ENCODE measurements around the gene SGCA. TPM values are rescaled to one million over a fixed set of nuclear protein-coding genes. Genes with fewer than 3 reads are reported as not detected.

SGCA gene
- total RNA-seq, 1 donor from 2014 or later: 0.30 TPM

DNA sequence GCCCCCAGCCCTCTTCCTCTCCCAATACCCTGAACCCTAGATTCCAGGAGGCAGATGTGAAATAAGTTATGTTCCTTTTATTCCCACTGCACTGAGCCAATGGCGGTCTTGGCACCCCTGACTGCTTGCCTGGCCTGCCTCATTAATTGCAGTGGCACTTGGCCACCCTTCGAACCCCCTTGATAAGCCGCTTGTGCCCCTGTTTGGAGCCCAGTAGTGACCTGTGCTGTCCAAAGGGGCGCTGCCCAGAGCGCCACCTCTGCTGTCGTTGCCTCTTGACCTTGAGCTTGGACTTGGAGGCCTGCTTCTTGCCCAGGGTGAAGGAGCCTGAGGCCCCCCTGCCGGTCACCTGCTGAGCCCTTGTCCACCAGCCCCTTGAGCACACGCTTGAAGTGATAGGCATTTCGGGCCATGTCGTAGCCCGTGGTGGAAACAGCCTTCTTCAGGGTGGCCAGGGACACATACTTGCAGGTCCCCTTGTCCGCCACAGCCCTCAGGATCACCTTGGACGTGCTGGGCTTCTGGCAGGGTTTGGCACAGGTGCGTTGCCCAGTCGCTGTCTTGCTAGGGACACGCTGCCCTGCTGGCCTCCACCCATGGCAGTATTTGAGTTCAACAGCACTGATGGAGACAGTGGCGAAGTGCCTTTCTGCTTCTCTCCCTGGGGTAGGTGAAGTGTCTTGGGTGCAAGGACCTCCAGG lies 5.7 kb downstream of the SGCA start:
- H3K4me3 Mint-ChIP-seq: no peak overlapping the region
- peaks cover 3% of the 10 kb centered on the region for H3K27me3 Mint-ChIP-seq
- no peaks in the 10 kb centered on the region for H3K9me3 Mint-ChIP-seq
- peaks cover 12% of the 10 kb centered on the region for H3K4me1 Mint-ChIP-seq
- H3K36me3 Mint-ChIP-seq (ENCODE audit: low read depth): no peaks in the 10 kb centered on the region
- intact Hi-C loops (cut with micrococcal nuclease): no loop called here
- H3K27ac Mint-ChIP-seq: no peak overlapping the region
- no peak for DNase-seq

- intact Hi-C loops (cut with micrococcal nuclease): no loop called here
- Mint-ChIP-seq H3K4me3 (no peak overlapping the region), H3K27ac (no peak overlapping the region), H3K9me3 (no peaks in the 10 kb centered on the region), H3K36me3 (ENCODE audit: low read depth) (no peaks in the 10 kb centered on the region), H3K4me1 (peaks cover 12% of the 10 kb centered on the region), H3K27me3 (peaks cover 3% of the 10 kb centered on the region)
- no peak for DNase-seq
Measured at GRCh38 chr17:50172130-50172529, 6.3 kb downstream of the SGCA start.

GRCh38 chr17:50172936-50173334 lies 7.1 kb downstream of the SGCA start:
- intact Hi-C loops (cut with micrococcal nuclease): no loop called here
- no peaks in the 10 kb centered on the region for H3K9me3 Mint-ChIP-seq

GRCh38 chr17:50173335-50173941 lies 7.6 kb downstream of the SGCA start:
- intact Hi-C loops (cut with micrococcal nuclease): no loop called here
- peaks cover 6% of the 10 kb centered on the region for H3K27me3 Mint-ChIP-seq
- no peaks in the 10 kb centered on the region for H3K9me3 Mint-ChIP-seq
- peaks cover 19% of the 10 kb centered on the region for H3K4me1 Mint-ChIP-seq
- no peaks in the 10 kb centered on the region for H3K36me3 Mint-ChIP-seq (ENCODE audit: low read depth)
- H3K4me3 Mint-ChIP-seq: no peak overlapping the region
- no peak for DNase-seq
- no peak overlapping the region for H3K27ac Mint-ChIP-seq

More at GRCh38 chr17:50172936-50173334, 7.1 kb downstream of the SGCA start:
- no peak overlapping the region for H3K4me3 Mint-ChIP-seq
- no peak for DNase-seq
- peaks cover 3% of the 10 kb centered on the region for H3K27me3 Mint-ChIP-seq
- H3K27ac Mint-ChIP-seq: no peak overlapping the region
- H3K36me3 Mint-ChIP-seq (ENCODE audit: low read depth): no peaks in the 10 kb centered on the region
- peaks cover 14% of the 10 kb centered on the region for H3K4me1 Mint-ChIP-seq

DNA sequence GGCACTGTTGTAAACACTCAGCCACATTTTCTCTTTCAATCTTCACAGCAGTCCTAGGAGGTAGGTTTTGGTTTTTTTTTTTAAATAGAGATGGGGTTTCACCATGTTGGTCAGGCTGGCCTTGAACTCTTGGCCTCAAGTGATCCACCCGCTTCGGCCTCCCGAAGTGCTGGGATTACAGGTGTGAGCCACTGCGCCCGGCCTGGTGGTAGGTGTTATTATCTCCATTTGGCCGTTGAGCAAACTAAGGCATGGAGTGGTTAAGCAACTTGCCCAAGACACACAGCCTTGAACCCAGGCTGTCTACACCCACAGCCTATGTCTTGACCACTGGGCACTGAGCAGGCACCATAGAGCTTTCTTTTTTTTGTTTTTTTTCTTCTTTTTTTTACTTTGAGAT lies 8.6 kb downstream of the SGCA start:
- no peak for DNase-seq
- peaks cover 2% of the 10 kb centered on the region for H3K27me3 Mint-ChIP-seq
- no peaks in the 10 kb centered on the region for H3K9me3 Mint-ChIP-seq
- H3K36me3 Mint-ChIP-seq (ENCODE audit: low read depth): no peaks in the 10 kb centered on the region
- H3K4me1 Mint-ChIP-seq: peaks cover 12% of the 10 kb centered on the region
- no peak overlapping the region for H3K27ac Mint-ChIP-seq
- no peak overlapping the region for H3K4me3 Mint-ChIP-seq
- intact Hi-C loops (cut with micrococcal nuclease): no loop called here

GRCh38 chr17:50175035-50175807 lies 9.4 kb downstream of the SGCA start:
- intact Hi-C loops (cut with micrococcal nuclease): loop anchor here (5.0 kb wide), 1 partner anchor 33 kb away; no protein-coding TSS in a partner anchor
- H3K4me3 Mint-ChIP-seq: no peak overlapping the region
- no peak overlapping the region for H3K27ac Mint-ChIP-seq
- H3K27me3 Mint-ChIP-seq: peaks cover 5% of the 10 kb centered on the region
- H3K4me1 Mint-ChIP-seq: peaks cover 12% of the 10 kb centered on the region
- DNase-seq: no peak
- H3K36me3 Mint-ChIP-seq (ENCODE audit: low read depth): no peaks in the 10 kb centered on the region
- no peaks in the 10 kb centered on the region for H3K9me3 Mint-ChIP-seq

DNA sequence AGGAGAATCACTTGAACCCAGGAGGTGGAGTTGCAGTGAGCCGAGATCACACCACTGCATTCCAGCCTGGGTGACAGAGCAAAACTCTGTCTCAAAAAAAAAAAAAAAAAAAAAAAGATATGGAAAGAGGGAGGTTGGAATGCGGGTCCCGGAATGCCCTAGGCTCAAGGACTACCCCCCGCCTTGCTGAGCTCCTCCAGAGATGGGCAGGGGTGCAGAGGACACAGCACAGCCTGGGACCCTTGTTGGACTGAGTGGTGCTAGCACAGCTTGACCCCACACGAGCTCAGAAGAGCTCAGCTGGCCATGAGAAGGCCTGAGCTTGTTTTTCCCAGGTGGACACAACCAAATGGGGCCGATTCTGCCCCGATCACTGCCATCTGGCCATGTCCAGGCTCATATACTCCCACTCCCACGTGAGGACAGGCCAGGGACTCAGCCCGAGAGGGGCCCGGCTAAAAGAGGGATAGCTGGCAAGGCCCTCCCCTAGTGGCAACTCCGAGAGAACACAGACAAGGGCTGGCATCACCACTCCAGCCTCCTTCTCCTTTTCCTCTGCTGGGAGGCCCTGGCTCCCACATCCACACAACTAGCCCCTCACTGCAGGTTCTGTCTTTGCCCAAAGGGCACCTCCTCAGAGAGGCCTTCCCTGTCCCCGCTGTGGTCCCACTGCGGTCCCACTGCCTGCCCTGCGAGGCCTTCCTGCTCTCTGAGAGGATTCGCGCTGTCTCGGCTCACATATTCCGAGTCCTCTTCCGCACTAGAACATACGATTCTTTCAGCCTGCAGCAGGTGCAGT lies 11.0 kb downstream of the SGCA start:
- no peaks in the 10 kb centered on the region for H3K36me3 Mint-ChIP-seq (ENCODE audit: low read depth)
- H3K27me3 Mint-ChIP-seq: peaks cover 5% of the 10 kb centered on the region
- no peak overlapping the region for H3K4me3 Mint-ChIP-seq
- H3K27ac Mint-ChIP-seq: no peak overlapping the region
- peaks cover 9% of the 10 kb centered on the region for H3K4me1 Mint-ChIP-seq
- no peaks in the 10 kb centered on the region for H3K9me3 Mint-ChIP-seq
- intact Hi-C loops (cut with micrococcal nuclease): loop anchor here (5.0 kb wide), 1 partner anchor 34 kb away; no protein-coding TSS in a partner anchor
- no peak for DNase-seq

DNA sequence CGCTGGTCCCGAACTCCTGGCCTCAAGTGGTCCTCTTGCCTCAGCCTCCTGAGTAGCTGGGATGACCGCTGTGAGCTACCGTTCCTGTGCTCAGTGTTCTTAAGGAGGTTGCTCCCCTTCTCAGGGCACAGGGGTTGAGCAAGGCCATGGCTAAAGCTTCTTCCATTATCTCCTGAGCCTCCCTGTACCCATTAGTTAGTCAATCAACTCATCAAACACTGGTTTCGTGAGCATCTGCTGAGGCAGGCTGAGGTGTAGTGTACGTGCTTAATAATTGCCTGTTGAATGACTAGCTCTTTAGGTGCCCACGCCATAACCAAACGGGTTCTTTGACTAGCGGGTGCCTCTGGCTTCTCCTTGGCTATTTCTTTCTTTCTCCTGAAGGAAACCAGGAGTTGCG lies 11.7 kb downstream of the SGCA start:
- Mint-ChIP-seq H3K27ac (no peak overlapping the region), H3K36me3 (ENCODE audit: low read depth) (no peaks in the 10 kb centered on the region), H3K27me3 (peaks cover 5% of the 10 kb centered on the region), H3K4me3 (no peak overlapping the region), H3K9me3 (no peaks in the 10 kb centered on the region), H3K4me1 (peaks cover 9% of the 10 kb centered on the region)
- intact Hi-C loops (cut with micrococcal nuclease): loop anchor here (5.0 kb wide), 1 partner anchor 35 kb away; no protein-coding TSS in a partner anchor
- no peak for DNase-seq

DNA sequence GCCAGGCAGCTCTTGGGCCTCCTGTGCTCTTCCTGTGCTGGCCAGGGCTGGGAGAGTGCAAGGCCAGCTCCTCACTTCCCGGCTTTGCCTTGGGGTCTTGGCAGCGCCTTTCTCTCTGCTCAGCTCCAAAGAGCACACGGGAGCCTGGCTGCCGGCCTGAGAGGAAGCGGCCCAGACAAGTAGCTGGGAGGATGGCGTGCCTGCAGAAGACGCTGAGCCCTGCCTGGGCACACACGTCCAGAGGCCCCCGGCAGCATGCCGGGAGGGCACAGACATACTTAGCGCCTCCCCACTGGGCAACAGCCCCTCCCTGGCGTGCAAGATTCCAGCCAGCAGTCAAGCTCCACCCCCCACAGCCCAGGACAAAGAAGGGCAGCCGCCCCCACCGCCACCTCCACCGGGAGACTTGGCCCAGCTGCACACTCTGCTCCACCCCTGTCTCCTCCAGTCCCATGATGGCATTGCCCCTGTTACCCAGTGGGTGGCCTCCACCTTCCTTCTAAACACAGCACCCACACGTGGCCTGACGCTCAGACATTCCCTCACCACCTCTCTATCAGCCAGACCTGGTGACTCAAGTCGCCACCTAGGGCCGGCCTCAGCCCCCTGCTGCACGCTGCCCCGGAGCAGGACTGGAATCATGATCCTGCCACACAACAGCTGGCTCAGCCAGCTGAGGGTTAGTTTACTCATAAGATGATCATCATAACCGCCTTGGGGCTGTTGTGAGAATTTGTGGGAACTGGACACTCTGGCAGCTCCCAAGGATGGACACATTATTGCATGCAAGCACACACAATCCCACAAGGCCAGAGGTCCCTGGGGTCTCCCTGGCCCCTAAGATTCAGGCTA lies 12.4 kb downstream of the SGCA start:
- peak; percentile 77 for DNase-seq
- no peaks in the 10 kb centered on the region for H3K9me3 Mint-ChIP-seq
- H3K27ac Mint-ChIP-seq: peak overlapping the region; percentile 77
- intact Hi-C loops (cut with micrococcal nuclease): loop anchor here (5.0 kb wide), 1 partner anchor 36 kb away; no protein-coding TSS in a partner anchor
- H3K36me3 Mint-ChIP-seq (ENCODE audit: low read depth): no peaks in the 10 kb centered on the region
- peaks cover 11% of the 10 kb centered on the region for H3K4me1 Mint-ChIP-seq
- peak overlapping the region; percentile 33 for H3K4me3 Mint-ChIP-seq
- H3K27me3 Mint-ChIP-seq: peaks cover 5% of the 10 kb centered on the region

DNA sequence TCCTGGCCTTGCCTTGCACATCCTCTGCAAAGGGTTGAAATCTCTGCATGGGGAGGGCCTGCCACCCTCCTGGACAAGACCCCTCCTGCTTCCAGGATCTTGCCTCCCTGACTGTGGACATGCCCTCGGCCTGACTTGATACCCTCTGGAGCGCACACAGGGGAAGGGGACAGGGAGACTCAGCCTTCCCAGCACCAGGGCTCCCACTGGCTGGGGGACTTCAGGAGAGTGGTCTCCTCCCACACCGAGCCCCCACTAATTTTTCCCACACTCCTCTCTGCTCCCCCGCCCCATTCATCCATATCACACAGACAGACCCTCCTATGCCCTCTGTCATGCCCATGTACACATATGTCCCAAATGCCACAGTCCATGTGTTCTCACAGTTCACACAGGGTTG lies 14.3 kb downstream of the SGCA start:
- Mint-ChIP-seq H3K4me1 (peaks cover 20% of the 10 kb centered on the region), H3K4me3 (no peak overlapping the region), H3K9me3 (no peaks in the 10 kb centered on the region), H3K27ac (no peak overlapping the region), H3K27me3 (peaks cover 5% of the 10 kb centered on the region), H3K36me3 (ENCODE audit: low read depth) (no peaks in the 10 kb centered on the region)
- intact Hi-C loops (cut with micrococcal nuclease): loop anchor here (2.0 kb wide), 1 partner anchor 19 kb away; no protein-coding TSS in a partner anchor
- no peak for DNase-seq

GRCh38 chr17:50180620-50181019 lies 14.8 kb downstream of the SGCA start:
- H3K4me3 Mint-ChIP-seq: no peak overlapping the region

DNA sequence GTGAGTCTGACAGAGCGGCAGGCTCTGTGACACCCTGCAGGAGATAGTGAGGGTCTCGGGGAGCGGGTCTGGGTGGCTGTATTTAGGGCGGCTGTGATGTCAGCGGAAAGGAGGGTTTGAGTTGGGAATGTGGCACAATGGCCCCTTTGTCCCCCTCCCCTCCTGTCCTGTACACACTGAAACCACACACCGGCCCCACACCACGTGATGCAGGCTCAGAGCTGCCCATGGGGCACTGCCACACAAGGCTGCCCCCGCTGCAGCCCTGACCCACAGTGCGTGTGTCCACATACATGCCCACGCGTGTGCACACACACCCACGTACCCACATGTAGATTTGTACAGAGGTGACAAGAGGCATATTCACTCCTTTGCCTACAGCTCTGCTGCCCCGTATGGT lies 15.3 kb downstream of the SGCA start:
- H3K9me3 Mint-ChIP-seq: no peaks in the 10 kb centered on the region
- H3K4me3 Mint-ChIP-seq: no peak overlapping the region
- peaks cover 20% of the 10 kb centered on the region for H3K4me1 Mint-ChIP-seq
- intact Hi-C loops (cut with micrococcal nuclease): loop anchor here (2.0 kb wide), 1 partner anchor 18 kb away; no protein-coding TSS in a partner anchor
- no peaks in the 10 kb centered on the region for H3K36me3 Mint-ChIP-seq (ENCODE audit: low read depth)
- no peak for DNase-seq
- no peak overlapping the region for H3K27ac Mint-ChIP-seq
- peaks cover 5% of the 10 kb centered on the region for H3K27me3 Mint-ChIP-seq

More at GRCh38 chr17:50180620-50181019, 14.8 kb downstream of the SGCA start:
- no peak for DNase-seq
- intact Hi-C loops (cut with micrococcal nuclease): loop anchor here (2.0 kb wide), 1 partner anchor 18 kb away; no protein-coding TSS in a partner anchor
- Mint-ChIP-seq H3K4me1 (peaks cover 20% of the 10 kb centered on the region), H3K9me3 (no peaks in the 10 kb centered on the region), H3K27me3 (peaks cover 5% of the 10 kb centered on the region), H3K27ac (no peak overlapping the region), H3K36me3 (ENCODE audit: low read depth) (no peaks in the 10 kb centered on the region)
